K562 (cell line): ENCODE results near the gene DOP1A. TPM values are rescaled to one million over a fixed set of nuclear protein-coding genes. Genes with fewer than 3 reads are reported as not detected.

Experiments
- ATAC-seq: fragments of 200-7000 bp; cut with Tn5 transposase; 3 replicates; pipeline ENCODE4 v1.9.1; 2020; ENCODE audit warnings: moderate library complexity
- BruUV-seq: library from RNA; stranded (reverse); fragments of 400-500 nt; replicated peaks from 2 replicates; lab custom pipeline; 2021; lab: Mats Ljungman, UMichigan
- CTCF ChIA-PET: fragments of 300-600 bp; formaldehyde crosslinking; extraction: SDS; loops from one replicate; lab custom pipeline; 2021; ENCODE audit warnings: low intra/inter-chr PET ratio; lab: Yijun Ruan, JAX
- POLR2A ChIA-PET: fragments of 300-600, 350-650 bp; sonication (Branson Sonifier 250); formaldehyde crosslinking; extraction: SDS; loops from one replicate; lab custom pipeline; 2021; ENCODE audit warnings: antibody characterized with exemption, inconsistent platforms; lab: Yijun Ruan, JAX
- DNase-seq, 4 experiments: peaks; one replicate each; pipeline versions ENCODE4 v3.0.0 to v3.0.0-alpha.2; 2011 to 2018; ENCODE audit warnings: low spot score in 3 of 4, mixed read lengths in 3 of 4; ENCODE audit errors: extremely low read depth in 1 of 4
- FAIRE-seq: peaks from 2 replicates; lab custom pipeline; 2011; peaks lifted over from hg19 to GRCh38; lab: Jason Lieb, UNC
- H2AFZ ChIP-seq: 2 replicates; pipeline ENCODE4 v1.6.0; 2011; ENCODE audit warnings: low read depth, low read length, control low read depth, inconsistent platforms
- H3K27ac ChIP-seq: fragments of 200-600 bp; 3 replicates; pipeline ENCODE4 v1.8.0; 2011; ENCODE audit warnings: low read depth, mild to moderate bottlenecking, control low read depth, inconsistent platforms, low read length, moderate library complexity, mixed read lengths; ENCODE audit errors: extremely low read depth
- H3K27me3 ChIP-seq, 2 experiments: fragments of 300-600 bp in 1 of 2; 2 replicates in 1 of 2; 3 replicates in 1 of 2; pipeline versions ENCODE4 v1.6.0 to v1.8.0; 2011; ENCODE audit warnings: inconsistent platforms in 2 of 2, low read length in 2 of 2, mild to moderate bottlenecking in 1 of 2, mixed read lengths in 1 of 2, moderate library complexity in 1 of 2; ENCODE audit not compliant: control insufficient read depth in 2 of 2, insufficient read depth in 2 of 2
- H3K36me3 ChIP-seq: fragments of 300-600 bp; 3 replicates; pipeline ENCODE4 v1.8.0; 2011; ENCODE audit warnings: mild to moderate bottlenecking, low read length, inconsistent platforms; ENCODE audit not compliant: control insufficient read depth, insufficient read depth
- H3K4me1 ChIP-seq, 2 experiments: fragments of 200-600 bp in 1 of 2; replicated peaks in 1 of 2; 2 replicates in 1 of 2; 3 replicates in 1 of 2; pipeline versions ENCODE4 v1.5.1 to v1.8.0; 2011; ENCODE audit warnings: inconsistent platforms in 2 of 2, low read length in 2 of 2, mild to moderate bottlenecking in 1 of 2, mixed read lengths in 1 of 2, moderate library complexity in 1 of 2; ENCODE audit not compliant: control insufficient read depth in 2 of 2, insufficient read depth in 2 of 2
- H3K4me2 ChIP-seq: 2 replicates; pipeline ENCODE4 v1.6.1; 2011; ENCODE audit warnings: low read length, control low read depth, inconsistent platforms, mixed read lengths; ENCODE audit not compliant: insufficient read depth
- H3K4me3 ChIP-seq: fragments of 200-600 bp; sonication (generic), shearing (Covaris generic); 2 replicates; pipeline ENCODE4 v1.5.1; 2016; ENCODE audit warnings: control low read depth, inconsistent platforms
- H3K79me2 ChIP-seq: fragments of 200-600 bp; 3 replicates; pipeline ENCODE4 v1.8.0; 2011; ENCODE audit warnings: low read length, inconsistent platforms; ENCODE audit not compliant: control insufficient read depth, insufficient read depth
- H3K9ac ChIP-seq, 2 experiments: 2 replicates each; pipeline versions ENCODE4 v1.6.0 to v1.6.1; 2011; ENCODE audit warnings: low read depth in 2 of 2, low read length in 2 of 2, control low read depth in 1 of 2, inconsistent platforms in 1 of 2, mild to moderate bottlenecking in 1 of 2, mixed read lengths in 1 of 2; ENCODE audit not compliant: insufficient read depth in 1 of 2
- H3K9me1 ChIP-seq: one replicate; pipeline ENCODE4 v1.6.0; 2011; ENCODE audit warnings: inconsistent platforms, mild to moderate bottlenecking, low read length, moderate library complexity; ENCODE audit not compliant: control insufficient read depth, insufficient read depth
- H3K9me3 ChIP-seq: replicated peaks from 2 replicates; pipeline ENCODE4 v1.5.1; 2011; ENCODE audit warnings: low read depth, low read length, inconsistent platforms; ENCODE audit not compliant: control insufficient read depth, insufficient read depth
- H4K20me1 ChIP-seq: replicated peaks from 2 replicates; pipeline ENCODE4 v1.6.1; 2011; ENCODE audit warnings: low read length, inconsistent platforms, mixed read lengths; ENCODE audit not compliant: control insufficient read depth, insufficient read depth
- BMI1 ChIP-seq: fragments of 150-350 bp; IDR thresholded peaks from 2 replicates; pipeline ENCODE4 v1.6.1; 2014; ENCODE audit warnings: low read length
- E2F1 ChIP-seq: sonication (generic); formaldehyde crosslinking; IDR thresholded peaks from 2 replicates; pipeline ENCODE4 v1.8.1; 2023; ENCODE audit warnings: mild to moderate bottlenecking, missing genetic modification reagents, moderate library complexity
- ETV5 ChIP-seq: sonication (generic); formaldehyde crosslinking; IDR thresholded peaks from 2 replicates; pipeline ENCODE4 v1.4.0; 2020; ENCODE audit warnings: low read depth, mild to moderate bottlenecking, missing genetic modification reagents
- FOXA1 ChIP-seq: fragments of 450-650 bp; IDR thresholded peaks from 2 replicates; pipeline ENCODE4 v1.6.1; 2016; ENCODE audit warnings: mild to moderate bottlenecking, borderline replicate concordance
- GATAD2A ChIP-seq: fragments of 450-650 bp; IDR thresholded peaks from 2 replicates; pipeline ENCODE4 v1.6.1; 2017
- GMEB1 ChIP-seq: fragments of 250-450 bp; sonication (Bioruptor Pico); IDR thresholded peaks from 2 replicates; pipeline ENCODE4 v1.4.0; 2020; ENCODE audit warnings: mild to moderate bottlenecking
- KDM4B ChIP-seq, 2 experiments: fragments of 450-650 bp in 1 of 2; sonication (generic) in 1 of 2; IDR thresholded peaks; 2 replicates each; pipeline ENCODE4 v1.6.1; 2016 to 2017; ENCODE audit warnings: borderline replicate concordance in 2 of 2, antibody characterized with exemption in 1 of 2, low read depth in 1 of 2, mild to moderate bottlenecking in 1 of 2
- KLF13 ChIP-seq: fragments of 450-650 bp; IDR thresholded peaks from 2 replicates; pipeline ENCODE4 v1.6.1; 2016; ENCODE audit warnings: missing genetic modification characterization, low read depth, mild to moderate bottlenecking, missing compliant biosample characterization, moderate library complexity, borderline replicate concordance
- MYBL2 ChIP-seq, 2 experiments: fragments of 450-650 bp in 1 of 2; sonication (generic) in 1 of 2; formaldehyde crosslinking in 1 of 2; IDR thresholded peaks; 2 replicates each; pipeline versions ENCODE4 v1.6.1 to v1.8.1; 2017 to 2022; ENCODE audit warnings: borderline replicate concordance in 1 of 2, inconsistent platforms in 1 of 2, low read depth in 1 of 2, mild to moderate bottlenecking in 1 of 2, missing genetic modification reagents in 1 of 2, moderate library complexity in 1 of 2
- NR0B1 ChIP-seq: fragments of 450-650 bp; IDR thresholded peaks from one replicate; pipeline ENCODE4 v1.6.1; 2018; ENCODE audit warnings: mild to moderate bottlenecking, moderate library complexity; ENCODE audit not compliant: partially characterized antibody
- POLR2AphosphoS2 ChIP-seq: IDR thresholded peaks from 2 replicates; pipeline ENCODE4 v1.6.1; 2012; ENCODE audit warnings: low read length, improper control_type of control experiment
- RAD21 ChIP-seq, 2 experiments: fragments of 250-450 bp in 1 of 2; fragments of 450-650 bp in 1 of 2; sonication (Bioruptor Pico) in 1 of 2; formaldehyde crosslinking in 1 of 2; IDR thresholded peaks in 1 of 2; conservative IDR thresholded peaks in 1 of 2; 2 replicates each; pipeline versions ENCODE4 v1.4.0 to v1.8.0; 2020 to 2022; ENCODE audit warnings: mild to moderate bottlenecking in 2 of 2, moderate library complexity in 1 of 2
- SMARCB1 ChIP-seq: IDR thresholded peaks from 2 replicates; pipeline ENCODE4 v1.6.1; 2011; ENCODE audit warnings: improper control_type of control experiment, low read depth; ENCODE audit not compliant: insufficient read length
- SRSF7 ChIP-seq: fragments of 200-400 bp; formaldehyde crosslinking; optimal IDR thresholded peaks from 2 replicates; pipeline ENCODE3; 2017; ENCODE audit warnings: mild to moderate bottlenecking, low read depth, low read length
- ZFP36 ChIP-seq: fragments of 150-350 bp; IDR thresholded peaks from 2 replicates; pipeline ENCODE4 v1.6.1; 2018; ENCODE audit warnings: low read length, low read depth; ENCODE audit not compliant: partially characterized antibody
- WGBS: fragments of 100-300 bp; shearing (Covaris generic); methylation state at CpG from one replicate; pipeline ENCODE4 v1.1.6; 2016; ENCODE audit warnings: low coverage, mixed read lengths; ENCODE audit not compliant: insufficient coverage; ENCODE audit errors: missing lambda C conversion rate; 5-methylcytosine and 5-hydroxymethylcytosine counted together
- in situ Hi-C: fragments of 300-500 bp; cut with MboI; formaldehyde crosslinking; loops from 4 replicates; pipeline ENCODE4 v1.15.0; 2018; ENCODE audit warnings: inconsistent platforms, mixed read lengths
- intact Hi-C: fragments of 100-400 bp; cut with micrococcal nuclease; formaldehyde crosslinking; loops from 2 replicates; pipeline ENCODE4 v1.14.2; 2022
- polyA plus RNA-seq, 8 experiments: library from polyadenylated mRNA; depleted of rRNA in 4 of 8; stranded (reverse) in 5 of 8; unstranded in 3 of 8; fragments of >200 nt; fragmentation: Nextera tagmentation in 2 of 8; fragmentation: Illumina TruSeq in 1 of 8; extraction: Ambion mirVana in 2 of 8; extraction: Trizol in 1 of 8; gene quantifications; 2 replicates each; pipeline versions ENCODE4 v1.2.1 to v1.2.3, GENCODE V29; 2011 to 2014; ENCODE audit warnings: inconsistent platforms in 1 of 8, missing spikeins in 1 of 8
- total RNA-seq, 7 experiments: library from RNA; depleted of rRNA in 6 of 7; stranded (reverse); fragments of >200 nt in 6 of 7; fragmentation: Illumina TruSeq in 2 of 7; extraction: Trizol in 2 of 7; gene quantifications; 2 replicates each; pipeline versions ENCODE4 v1.2.1 to v1.2.3, GENCODE V29; 2011 to 2021; ENCODE audit warnings: low replicate concordance in 1 of 7

The DOP1A gene
- total and polyA plus RNA-seq, 9 of the 15 experiments (the other 6 are each of a cell fraction or from before 2014, with no cell fraction given): 0.75 to 10.5 (median 4.4) TPM

GRCh38 chr6:83073615-83074014, 6.1 kb downstream of the DOP1A start:
- Histone ChIP-seq H3K79me2 (no peaks in the 10 kb centered on the region), H3K4me2 (no peak overlapping the region), H3K9me1 (no peaks in the 10 kb centered on the region), H3K27me3 (no peaks in the 10 kb centered on the region), H3K27ac (no peak overlapping the region), H3K9ac (no peak overlapping the region), H3K36me3 (no peaks in the 10 kb centered on the region), H3K4me1 (peaks cover 0 to 5% of the 10 kb centered on the region in 2 experiments; a peak in 1 of 5 replicates), H3K4me3 (no peak overlapping the region), H2AFZ (no peak overlapping the region), H3K9me3 (no peaks in the 10 kb centered on the region), H4K20me1 (no peaks in the 10 kb centered on the region)
- ChIA-PET POLR2A (no interaction called here), CTCF (no interaction called here)
- ATAC-seq (no peak), FAIRE-seq (no peak), DNase-seq (no peak)
- 84% methylated on average over 1 of the region's 1 CpG for WGBS
- BruUV-seq: no TSS peak
- in situ Hi-C loops (loop anchor here (25.0 kb wide), 1 partner anchor 486 kb away; no protein-coding TSS in a partner anchor), intact Hi-C loops (no loop called here)
- TF ChIP-seq SMARCB1 (no peak), SRSF7 (no peak), KDM4B (IDR thresholded peaks at IDR 0.05; ENCODE audit: borderline replicate concordance in 2 of 2, low read depth in 1 of 2) (no peak), FOXA1 (no peak), RAD21 (CRISPR knock-in tag; conservative IDR thresholded peaks at IDR 0.05 in 1 of 2, IDR thresholded peaks at IDR 0.05 in 1 of 2) (no peak), ZFP36 (no peak), GATAD2A (no peak), NR0B1 (no peak), GMEB1 (CRISPR knock-in tag) (no peak), MYBL2 (IDR thresholded peaks at IDR 0.05; ENCODE audit: low read depth) (no peak), MYBL2 (CRISPR knock-in tag; IDR thresholded peaks at IDR 0.05; ENCODE audit: borderline replicate concordance) (no peak), KLF13 (tag) (no peak), BMI1 (no peak), ETV5 (CRISPR knock-in tag) (no peak), E2F1 (CRISPR knock-in tag) (no peak), POLR2AphosphoS2 (no peak)
